ENCODE data around the gene TFF3.

GRCh38 chr21:42290505-42290904 lies 24.7 kb downstream of the TFF3 start:
- TF ChIP-seq CTCF (IDR thresholded peaks at IDR 0.05; ENCODE audit: low read depth, low read length), result no peak
- no peak for TF ChIP-seq POLR2A (IDR thresholded peaks at IDR 0.05; ENCODE audit: extremely low read depth, insufficient read length)
- TF ChIP-seq MAX (IDR thresholded peaks at IDR 0.05; ENCODE audit: low read depth, low read length), result no peak
- no peak for TF ChIP-seq MYC (IDR thresholded peaks at IDR 0.05; ENCODE audit: low read depth, low read length)
